Posterior cingulate gyrus (tissue), 11 donors: ENCODE data around the gene TLK2.
"Not testable (repeated sequence)": the region's sequence is repeated elsewhere in the genome, so short reads cannot be mapped to it uniquely, and the experiment has no call there.

ENCODE experiments used
- DNase-seq, 10 donors: peaks; one replicate each; pipeline versions ENCODE4 v3.0.0 to v3.0.0-alpha.2; 2020 to 2021; ENCODE audit warnings: mixed read lengths in 3 of 10
- intact Hi-C: fragments of 100-400 bp; cut with DNase I; formaldehyde crosslinking; loops from one replicate; pipeline ENCODE4 v1.15.1; 2023

TLK2 gene

DNA sequence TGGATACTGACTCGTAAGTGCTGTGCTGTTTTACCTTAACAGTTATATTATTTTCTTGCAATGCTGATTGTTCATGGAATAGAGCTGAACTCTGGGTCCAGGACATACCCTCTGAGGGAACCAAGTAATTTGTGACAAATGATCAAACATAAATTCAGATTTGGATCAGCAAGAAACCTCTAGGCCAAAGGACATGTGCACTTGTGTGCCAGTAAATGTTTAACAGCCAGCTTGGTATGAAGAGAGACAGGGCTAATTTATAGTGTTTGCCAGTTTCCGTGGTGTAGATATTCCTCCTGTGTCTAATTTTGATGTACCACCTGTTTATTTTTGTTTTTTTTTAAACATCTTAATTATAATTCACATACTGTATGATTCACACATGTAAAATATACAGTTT is 118.0 kb downstream of the TLK2 start:
- intact Hi-C loops: no loop called here
- no peak for DNase-seq

DNA sequence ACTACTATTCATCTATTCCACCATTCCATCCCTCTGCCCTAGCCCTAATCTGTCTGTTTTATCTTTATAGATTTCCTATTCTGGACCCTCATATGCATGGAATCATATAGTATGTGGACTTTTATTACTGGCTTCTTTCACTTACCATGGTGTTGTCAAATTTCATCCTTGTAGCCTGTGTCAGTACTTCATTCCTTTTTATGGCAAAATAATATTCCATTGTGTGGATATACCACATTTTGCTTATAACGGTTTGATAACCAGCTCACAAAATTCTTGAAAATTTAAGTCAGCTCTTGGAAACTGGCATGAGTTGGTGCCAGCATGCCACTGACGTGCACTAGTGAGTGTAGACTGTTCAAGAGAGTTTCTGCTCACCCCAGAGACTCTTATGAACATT is 118.5 kb downstream of the TLK2 start:
- DNase-seq: no peak
- intact Hi-C loops: no loop called here

DNA sequence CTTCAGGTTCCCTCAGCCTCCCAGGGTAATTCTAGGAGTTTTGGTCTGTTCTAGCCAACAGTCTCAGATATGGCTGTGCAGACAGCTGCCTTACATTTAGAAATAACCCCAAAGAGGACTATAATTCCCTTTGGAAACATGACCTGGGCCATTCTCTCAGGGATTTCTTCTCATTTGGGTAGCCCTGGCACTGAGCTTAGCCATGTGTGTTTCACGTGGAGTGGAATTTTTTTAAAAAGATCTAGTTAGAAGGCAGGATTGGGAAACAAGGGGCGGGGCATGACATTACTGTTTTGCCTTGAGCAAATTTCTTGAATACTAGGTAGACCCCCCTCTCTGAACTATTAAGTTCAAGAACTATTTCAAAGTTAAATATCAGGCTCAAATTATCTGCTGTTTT is 119.3 kb downstream of the TLK2 start:
- intact Hi-C loops: no loop called here
- no peak for DNase-seq

DNA sequence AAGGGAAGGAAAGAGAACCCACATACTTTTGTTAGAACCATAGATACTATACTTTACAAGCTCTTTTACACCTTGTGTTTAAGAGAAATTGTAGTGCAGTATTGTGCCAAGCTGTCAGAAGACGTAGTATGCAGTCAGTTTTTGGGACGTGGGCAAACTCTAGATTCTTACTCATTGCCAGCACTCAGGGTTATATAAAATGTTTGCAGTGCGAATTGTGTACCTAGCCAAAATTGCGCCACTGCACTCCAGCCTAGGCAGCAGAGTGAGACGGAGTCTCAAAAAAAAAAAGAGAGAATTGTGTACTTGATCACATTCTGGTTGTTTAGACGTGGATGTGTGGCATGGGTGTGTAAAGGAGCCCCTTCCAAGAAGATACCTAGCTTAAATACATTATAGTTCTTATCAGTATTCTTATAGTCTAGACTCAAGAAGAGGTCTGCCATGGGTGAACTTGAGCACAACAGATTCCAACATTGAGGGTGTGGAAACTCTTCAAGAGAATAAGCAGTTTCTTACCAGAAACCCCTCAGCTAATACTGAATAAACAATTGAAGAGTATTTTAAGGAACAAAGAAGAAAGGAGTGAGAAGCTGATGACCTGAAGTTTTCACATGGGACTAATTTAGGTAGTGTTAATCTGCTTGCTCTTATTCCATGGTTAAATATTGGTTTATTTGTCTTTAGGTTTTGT is 121.5 kb downstream of the TLK2 start:
- no peak for DNase-seq
- intact Hi-C loops: no loop called here

DNA sequence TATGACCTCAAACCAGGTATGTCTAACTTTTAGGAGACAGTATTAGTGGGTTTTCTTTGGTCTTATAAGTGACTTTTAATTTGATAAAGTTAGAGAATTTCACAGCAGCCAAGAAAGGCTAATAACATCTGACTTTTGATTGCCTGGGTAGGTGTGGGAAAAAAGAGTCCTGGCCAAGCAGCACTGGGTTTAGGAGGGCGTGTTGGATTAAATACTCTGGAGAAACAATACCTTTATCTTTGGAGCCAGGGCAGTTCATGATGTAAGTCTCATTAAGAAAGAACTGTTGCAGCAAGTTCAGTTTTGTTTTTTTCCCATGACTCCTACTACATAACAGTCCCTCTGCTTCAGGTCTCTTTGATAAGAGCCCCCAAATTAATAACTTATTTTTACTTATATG is 122.2 kb downstream of the TLK2 start:
- DNase-seq: no peak
- intact Hi-C loops: no loop called here

DNA sequence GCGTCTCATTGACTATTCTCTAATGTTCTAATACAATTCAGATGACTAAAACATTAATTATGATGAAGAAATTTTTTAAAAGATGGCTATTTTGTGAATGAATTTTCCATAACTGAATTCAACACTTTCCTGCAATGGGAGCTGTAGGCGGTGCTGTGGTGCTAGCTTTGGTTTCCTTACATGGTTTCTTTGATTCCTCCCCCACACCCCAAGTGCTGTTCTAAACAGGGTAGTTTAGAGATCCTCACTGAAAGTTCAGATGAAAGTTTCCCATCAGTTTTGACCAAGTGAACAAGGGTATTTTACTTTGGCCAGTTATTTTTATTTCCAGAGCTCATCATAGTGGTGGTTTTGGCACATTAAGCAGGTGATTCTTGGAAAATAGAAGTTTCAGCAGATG is 122.8 kb downstream of the TLK2 start:
- DNase-seq: no peak
- intact Hi-C loops: no loop called here

DNA sequence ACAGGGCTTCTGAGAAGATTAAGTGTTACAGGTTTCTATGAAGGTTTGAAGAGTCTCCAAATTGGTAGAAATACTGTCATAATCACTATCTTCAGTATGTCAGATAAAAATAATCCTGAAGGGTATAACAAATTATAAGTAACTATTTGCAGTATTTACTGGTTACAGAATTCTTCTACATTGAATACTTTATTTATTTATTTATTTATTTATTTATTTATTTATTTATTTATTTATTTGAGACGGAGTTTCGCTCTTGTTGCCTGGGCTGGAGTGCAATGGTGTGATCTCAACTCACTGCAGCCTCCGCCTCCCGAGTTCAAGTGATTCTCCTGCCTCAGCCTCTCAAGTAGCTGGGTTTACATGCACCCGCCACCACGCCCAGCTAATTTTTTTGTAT is 125.2 kb downstream of the TLK2 start:
- intact Hi-C loops, DNase-seq: not testable (repeated sequence)

DNA sequence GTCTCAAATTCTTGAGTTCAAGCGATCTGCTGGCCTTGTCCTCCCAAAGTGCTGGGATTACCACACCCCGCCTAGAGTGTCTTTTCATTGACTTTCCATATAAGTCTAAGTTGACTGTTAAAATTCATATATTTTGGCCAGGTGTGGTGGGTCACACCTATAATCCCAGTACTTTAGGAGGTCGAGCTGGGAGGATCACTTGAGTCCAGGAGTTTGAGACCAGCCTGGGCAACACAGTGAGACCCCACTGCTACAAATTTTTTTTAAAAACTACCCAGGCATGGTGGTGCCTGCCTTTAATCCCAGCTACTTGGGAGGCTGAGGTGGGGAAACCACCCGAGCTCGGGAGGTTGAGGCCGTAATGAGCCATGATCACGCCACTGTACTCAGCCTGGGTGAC is 127.0 kb downstream of the TLK2 start:
- no peak for DNase-seq
- intact Hi-C loops: no loop called here

DNA sequence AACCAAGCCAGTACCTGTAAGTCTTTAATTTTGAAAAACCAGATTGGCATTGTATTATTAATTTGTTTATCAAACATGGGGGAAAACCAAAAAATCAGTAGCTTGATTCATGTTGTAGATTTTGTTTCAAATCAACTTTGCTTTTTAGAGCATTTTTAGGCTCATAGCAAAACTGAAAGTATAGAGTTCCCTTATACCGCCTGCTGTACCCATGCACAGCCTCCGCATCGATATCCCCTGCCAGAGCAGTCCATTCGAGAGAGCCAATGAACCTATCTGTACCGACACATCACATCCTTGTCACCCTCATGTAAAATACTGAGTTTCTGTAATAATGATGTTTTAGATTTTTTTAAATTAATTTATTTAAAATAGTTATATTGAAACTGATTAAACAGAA is 132.7 kb downstream of the TLK2 start:
- no peak for DNase-seq
- intact Hi-C loops: no loop called here

DNA sequence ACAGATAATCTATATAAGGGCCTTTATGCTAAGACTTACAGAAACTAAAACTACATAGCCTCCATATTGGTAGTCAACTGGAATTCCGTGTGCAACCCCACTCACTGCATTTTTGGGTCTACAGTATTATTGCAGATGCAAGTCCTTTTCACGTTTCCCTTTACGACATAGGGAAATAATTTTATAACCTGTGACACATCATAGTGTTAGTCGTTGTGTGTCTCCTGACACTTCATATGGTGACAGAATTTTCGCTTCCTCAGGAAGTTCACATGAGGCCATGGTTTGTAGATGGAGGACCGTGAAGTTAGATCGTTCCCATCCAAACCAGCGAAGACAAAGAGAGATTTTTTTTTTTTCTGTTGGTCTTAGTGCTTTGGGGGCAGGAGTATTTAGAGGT is 133.1 kb downstream of the TLK2 start:
- no peak for DNase-seq
- intact Hi-C loops: no loop called here

DNA sequence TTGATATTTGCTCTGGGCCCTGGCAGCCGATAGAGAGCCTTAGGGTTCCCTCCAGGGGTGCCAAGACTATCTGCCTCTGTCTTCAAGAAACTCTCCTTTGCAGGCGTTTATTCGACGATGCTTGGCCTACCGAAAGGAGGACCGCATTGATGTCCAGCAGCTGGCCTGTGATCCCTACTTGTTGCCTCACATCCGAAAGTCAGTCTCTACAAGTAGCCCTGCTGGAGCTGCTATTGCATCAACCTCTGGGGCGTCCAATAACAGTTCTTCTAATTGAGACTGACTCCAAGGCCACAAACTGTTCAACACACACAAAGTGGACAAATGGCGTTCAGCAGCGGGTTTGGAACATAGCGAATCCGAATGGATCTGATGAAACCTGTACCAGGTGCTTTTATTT is 133.7 kb downstream of the TLK2 start:
- DNase-seq, intact Hi-C loops: not testable (repeated sequence)

DNA sequence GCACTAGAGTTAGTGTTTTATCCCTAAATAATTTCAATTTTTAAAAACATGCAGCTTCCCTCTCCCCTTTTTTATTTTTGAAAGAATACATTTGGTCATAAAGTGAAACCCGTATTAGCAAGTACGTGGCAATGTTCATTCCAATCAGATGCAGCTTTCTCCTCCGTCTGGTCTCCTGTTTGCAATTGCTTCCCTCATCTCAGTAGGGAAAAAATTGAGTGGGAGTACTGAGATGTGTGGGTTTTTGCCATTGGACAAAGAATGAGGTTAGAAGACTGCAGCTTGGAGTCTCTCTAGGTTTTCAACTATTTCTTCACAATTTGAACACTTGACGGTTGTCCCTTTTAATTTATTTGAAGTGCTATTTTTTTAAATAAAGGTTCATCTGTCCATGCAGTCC is 134.5 kb downstream of the TLK2 start:
- intact Hi-C loops, DNase-seq: not testable (repeated sequence)

DNA sequence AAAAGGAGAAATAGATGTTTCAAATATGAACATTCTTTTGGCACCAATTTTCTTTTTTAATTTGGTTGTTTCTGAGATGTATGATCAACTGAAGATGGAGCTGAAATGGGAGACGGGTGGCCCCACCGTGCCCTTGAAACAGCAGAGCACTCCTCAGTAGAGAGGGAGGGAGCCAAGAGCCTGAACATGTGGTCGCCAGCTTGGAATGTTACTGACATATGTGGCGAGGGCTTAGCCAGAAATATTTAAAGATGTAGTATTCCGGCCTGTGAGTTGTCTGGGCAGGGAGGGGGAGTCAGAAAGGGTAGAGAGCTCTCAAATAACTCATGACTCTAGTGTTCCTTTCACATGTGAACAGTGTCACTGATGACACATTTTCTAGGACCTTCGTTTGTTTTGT is 135.5 kb downstream of the TLK2 start:
- DNase-seq: peak in 1 of 10 donors; percentile 12
- intact Hi-C loops: no loop called here

DNA sequence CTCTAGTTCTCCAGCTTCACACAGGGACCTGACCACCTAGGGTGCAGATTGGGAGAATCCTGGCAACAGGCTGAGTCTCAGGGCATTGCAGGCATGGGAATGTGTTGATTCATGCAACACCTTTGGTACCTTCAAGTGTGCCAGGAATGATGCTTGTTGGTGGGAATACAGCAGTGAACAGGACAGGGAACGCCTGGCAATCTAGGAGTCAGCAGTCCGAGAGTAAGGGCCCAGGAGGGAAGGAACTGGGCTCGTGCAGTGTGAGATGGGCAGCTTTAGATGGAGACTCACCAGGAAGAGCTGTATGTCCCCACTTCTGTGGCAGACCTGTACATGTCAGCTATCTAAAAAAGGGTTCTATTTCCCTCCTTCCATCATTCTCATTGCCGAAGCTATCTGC is 136.9 kb downstream of the TLK2 start:
- intact Hi-C loops: no loop called here
- DNase-seq: no peak

DNA sequence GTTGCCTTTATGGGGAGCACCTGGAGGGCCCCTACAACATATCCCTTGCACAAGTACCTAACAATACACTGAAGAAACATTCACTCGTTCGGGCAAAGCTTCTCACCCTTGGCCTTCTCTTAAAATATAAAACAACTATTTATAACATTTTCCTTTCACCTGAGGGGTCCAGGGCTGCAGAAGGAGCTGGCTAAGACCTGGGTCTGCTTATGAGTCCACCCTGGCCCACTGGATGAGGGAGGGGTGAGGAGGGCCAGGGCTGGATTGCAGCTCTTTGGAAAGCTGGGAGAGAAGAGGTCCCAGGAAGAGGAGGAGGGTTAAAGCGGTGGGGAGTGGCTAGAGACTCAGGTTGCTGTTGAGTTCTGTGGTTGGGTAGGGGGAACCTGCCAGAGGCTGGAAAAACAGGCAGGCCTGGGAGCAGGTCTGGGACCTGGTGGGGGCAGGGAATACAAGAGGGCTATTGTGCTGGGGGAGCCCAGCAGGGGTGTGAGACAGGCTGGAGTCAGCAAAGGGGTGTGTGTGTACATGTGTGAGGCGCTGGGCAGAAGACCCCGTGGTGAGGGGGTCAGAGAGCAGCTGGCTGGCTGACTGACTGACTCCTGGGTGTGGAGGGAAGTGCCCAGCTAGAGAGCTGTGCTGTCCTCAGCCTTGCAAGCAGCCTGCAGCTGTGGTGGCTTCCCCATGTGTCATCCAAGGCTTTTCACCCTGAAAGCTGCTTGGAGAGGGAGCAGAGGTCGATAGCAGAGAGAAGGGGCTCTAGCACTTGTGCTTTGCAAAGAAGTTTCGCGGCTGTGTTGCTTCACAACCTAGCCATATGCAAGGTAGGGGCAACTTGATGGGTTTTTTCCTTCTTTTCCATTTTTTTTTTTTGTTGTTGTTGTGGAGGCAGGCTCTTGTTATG is 138.6 kb downstream of the TLK2 start:
- no peak for DNase-seq
- intact Hi-C loops: no loop called here

DNA sequence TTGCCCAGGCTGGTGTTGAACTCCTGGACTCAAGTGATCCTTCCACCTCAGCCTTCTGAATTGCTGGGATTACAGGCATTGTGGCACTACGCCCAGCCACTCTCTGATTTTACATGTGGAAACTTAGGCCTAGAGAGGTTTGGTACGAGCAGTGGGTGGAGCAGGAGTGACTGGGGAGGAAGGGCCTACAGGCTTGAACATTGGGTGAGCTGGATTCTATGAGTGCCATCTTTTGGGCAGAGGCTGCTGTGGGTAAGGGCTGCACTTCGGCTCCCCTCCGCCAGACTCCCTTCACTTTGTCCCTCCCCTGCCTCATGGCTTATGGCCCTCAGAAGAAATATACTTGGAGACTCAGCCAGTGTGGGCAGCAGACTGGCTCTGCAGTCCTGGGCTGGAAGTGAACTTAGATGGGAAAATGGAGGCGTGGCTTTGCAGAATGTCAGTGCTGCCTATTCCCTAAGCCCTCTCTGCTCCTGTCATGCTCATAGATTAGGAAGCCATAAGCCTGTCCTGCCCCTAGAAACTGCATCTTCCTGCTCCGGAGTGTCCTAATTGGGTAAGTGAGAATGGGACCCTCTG is 139.4 kb downstream of the TLK2 start:
- no peak for DNase-seq
- intact Hi-C loops: no loop called here

DNA sequence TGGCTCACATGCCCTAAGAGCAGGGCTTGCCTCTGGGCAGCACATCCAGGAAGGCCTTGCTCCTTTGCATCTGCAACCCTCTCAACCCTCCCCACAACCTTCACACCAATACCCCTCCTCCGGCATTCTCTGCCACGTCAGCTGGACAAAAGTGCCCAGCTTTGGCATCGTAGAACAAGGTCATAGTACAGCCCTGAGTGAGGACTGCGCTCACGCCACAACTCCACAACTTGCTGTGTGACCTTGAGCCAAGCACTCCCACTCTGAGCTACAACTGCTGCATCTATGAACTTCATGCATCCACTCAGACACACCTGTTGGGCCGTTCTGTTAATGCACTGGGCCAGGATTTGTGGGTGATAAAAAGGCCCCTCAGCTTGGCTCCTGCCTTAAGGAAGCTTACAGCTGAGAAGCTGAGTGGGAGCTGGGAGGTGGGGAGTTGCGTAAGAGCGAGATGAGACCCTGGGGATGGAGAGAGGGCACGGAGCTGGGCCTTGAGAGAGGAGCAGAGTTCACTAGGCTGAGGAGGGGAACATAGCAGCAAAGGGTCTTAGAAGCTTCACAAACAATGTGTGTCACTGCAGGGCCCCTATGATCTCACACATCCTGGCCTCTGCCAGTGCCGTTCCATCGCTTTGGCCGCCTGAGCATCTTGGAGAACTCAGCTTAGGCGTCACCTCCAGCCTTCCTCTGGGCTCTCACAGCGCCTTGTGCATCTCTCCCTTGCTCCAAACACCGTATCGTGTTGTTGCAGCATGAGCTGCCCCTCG is 140.2 kb downstream of the TLK2 start:
- intact Hi-C loops: no loop called here
- DNase-seq: no peak

DNA sequence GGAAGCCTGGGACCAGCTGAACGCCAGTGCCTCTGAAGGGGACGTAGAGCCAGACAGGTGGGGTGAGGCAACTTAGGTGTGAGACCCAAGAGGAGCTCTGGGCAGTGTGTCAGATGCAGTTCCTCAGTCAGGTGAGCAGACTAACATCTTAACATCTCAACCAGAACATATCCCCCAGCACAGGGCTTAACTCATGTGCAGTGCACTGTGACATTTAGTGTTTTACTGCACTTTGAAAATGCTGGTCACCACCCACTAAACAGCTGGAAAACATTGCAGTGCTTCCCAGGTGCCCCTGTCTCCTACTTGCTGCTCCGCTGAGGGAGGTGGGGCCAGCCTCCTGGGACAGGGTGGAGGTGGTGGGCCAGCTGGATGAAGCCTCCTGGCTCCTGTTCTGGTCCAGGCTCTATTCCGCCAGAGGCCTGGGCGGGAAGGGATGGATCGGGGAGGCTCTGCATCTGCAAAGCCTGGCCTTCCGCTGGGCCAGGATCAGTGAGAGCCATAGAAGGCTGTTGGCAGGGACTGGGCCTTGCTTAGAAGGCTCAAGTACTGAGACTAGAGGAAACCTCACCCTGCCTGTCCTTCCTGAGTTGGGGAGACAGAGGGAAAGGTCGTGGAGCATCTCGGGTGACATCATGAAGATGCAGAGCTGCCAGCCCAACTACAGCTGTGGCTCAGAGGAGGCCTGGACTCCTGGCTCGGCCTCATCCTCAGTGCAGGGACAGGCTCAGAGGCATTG is 141.0 kb downstream of the TLK2 start:
- intact Hi-C loops: no loop called here
- no peak for DNase-seq

DNA sequence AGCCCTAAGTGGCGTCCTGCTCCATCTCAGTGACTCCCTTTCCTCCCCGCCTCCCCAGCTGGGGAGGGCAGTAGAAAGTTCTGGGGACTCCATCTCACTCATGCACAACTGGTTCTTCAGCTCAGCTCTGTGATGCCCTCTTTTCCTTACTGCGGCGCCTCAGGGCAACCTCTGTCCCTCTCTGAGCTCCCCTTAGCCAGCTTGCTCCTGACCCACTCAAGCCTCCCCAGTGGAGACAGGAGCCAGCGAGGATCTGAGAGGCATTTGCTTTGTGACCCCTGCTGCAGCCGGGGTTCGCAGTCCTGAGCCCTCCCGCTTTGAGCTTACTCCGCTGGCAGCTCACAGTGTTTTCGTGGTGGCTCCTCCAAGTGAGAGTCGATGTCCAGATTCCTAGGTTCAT is 142.6 kb downstream of the TLK2 start:
- DNase-seq: no peak
- intact Hi-C loops: no loop called here

DNA sequence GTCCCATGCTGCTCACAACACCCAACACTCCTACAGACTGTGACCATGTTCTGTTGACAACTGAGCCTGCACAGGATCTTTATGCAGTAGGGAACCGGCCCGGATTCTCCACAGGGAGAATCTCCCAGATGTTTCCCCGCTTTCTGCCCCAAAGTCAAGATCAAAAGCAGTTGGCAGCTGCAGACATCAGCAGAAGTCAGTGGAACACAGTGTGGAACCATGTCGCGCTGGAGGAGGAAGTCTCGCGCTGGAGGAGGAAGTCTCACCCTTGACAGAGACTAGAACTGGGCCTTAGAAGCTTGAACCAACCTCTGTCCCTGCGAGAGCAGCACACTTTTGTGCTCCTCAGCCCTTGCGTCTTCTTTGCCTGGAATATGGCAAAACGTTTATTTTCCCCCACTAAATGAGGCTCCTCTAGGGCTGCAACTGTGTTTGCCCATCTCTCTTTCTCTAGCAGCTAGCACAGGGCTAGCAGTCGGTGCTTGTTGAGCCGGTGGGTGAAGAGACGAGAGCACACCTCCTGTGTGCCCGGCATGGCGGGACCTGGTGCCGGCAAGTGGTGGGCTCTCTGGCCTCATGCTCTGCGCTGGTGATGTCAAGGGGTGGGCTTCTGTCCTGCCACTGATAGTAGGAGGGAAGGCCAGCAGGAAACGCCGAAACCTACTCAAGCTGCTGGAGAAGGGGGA is 146.7 kb downstream of the TLK2 start:
- DNase-seq: no peak
- intact Hi-C loops: no loop called here
